IMR-90 (cell line): ENCODE results near the gene VAMP4. TPM values are rescaled to one million over a fixed set of nuclear protein-coding genes. Genes with fewer than 3 reads are reported as not detected.

Experiments
- ATAC-seq: fragments of 200-7000 bp; cut with Tn5 transposase; 2 replicates; pipeline ENCODE4 v1.9.1; 2020; ENCODE audit warnings: low read depth, mild to moderate bottlenecking, moderate library complexity
- BruUV-seq: library from RNA; stranded (reverse); fragments of 400-500 nt; replicated peaks from 2 replicates; lab custom pipeline; 2021; lab: Mats Ljungman, UMichigan
- CTCF ChIA-PET: fragments of 300-600 bp; formaldehyde crosslinking; extraction: SDS; loops from one replicate; lab custom pipeline; 2021; ENCODE audit warnings: antibody characterized with exemption; lab: Yijun Ruan, JAX
- POLR2A ChIA-PET: fragments of 300-600 bp; sonication (Branson Sonifier 250); formaldehyde crosslinking; loops from one replicate; lab custom pipeline; 2022; ENCODE audit warnings: antibody characterized with exemption; ENCODE audit not compliant: unreplicated experiment; lab: Charles Lee
- DNase-seq: peaks from one replicate; pipeline ENCODE4 v3.0.0; 2013
- H2AFZ ChIP-seq: replicated peaks from 2 replicates; pipeline ENCODE3; 2013; ENCODE audit warnings: low read length, mild to moderate bottlenecking; ENCODE audit not compliant: poor library complexity
- H2AK5ac ChIP-seq: 2 replicates; pipeline ENCODE4 v1.6.1; 2013; ENCODE audit warnings: low read depth, low read length, inconsistent platforms
- H2AK9ac ChIP-seq: replicated peaks from 2 replicates; pipeline ENCODE3; 2013; ENCODE audit warnings: mild to moderate bottlenecking, low read depth, low read length, moderate library complexity; ENCODE audit not compliant: poor library complexity
- H2BK120ac ChIP-seq: 2 replicates; pipeline ENCODE4 v1.6.1; 2013; ENCODE audit warnings: low read depth, low read length, inconsistent platforms
- H2BK15ac ChIP-seq: 3 replicates; pipeline ENCODE4 v1.6.1; 2013; ENCODE audit warnings: low read depth, low read length, inconsistent platforms
- H2BK20ac ChIP-seq: 2 replicates; pipeline ENCODE4 v1.6.1; 2013; ENCODE audit warnings: low read depth, mild to moderate bottlenecking, inconsistent platforms, low read length, moderate library complexity
- H2BK5ac ChIP-seq: 2 replicates; pipeline ENCODE4 v1.6.1; 2013; ENCODE audit warnings: mild to moderate bottlenecking, low read depth, low read length, inconsistent platforms; ENCODE audit not compliant: poor library complexity, severe bottlenecking
- H3K14ac ChIP-seq: replicated peaks from 2 replicates; pipeline ENCODE4 v1.6.1; 2013; ENCODE audit warnings: low read depth, low read length, inconsistent platforms
- H3K18ac ChIP-seq: 2 replicates; pipeline ENCODE4 v1.6.1; 2013; ENCODE audit warnings: low read depth, low read length, control low read depth
- H3K23ac ChIP-seq: 2 replicates; pipeline ENCODE4 v1.6.1; 2013; ENCODE audit warnings: low read depth, low read length, inconsistent platforms
- H3K27ac ChIP-seq: 2 replicates; pipeline ENCODE4 v1.5.1; 2013; ENCODE audit warnings: mild to moderate bottlenecking, control low read depth, low read length; ENCODE audit not compliant: insufficient read depth
- H3K27me3 ChIP-seq: 2 replicates; pipeline ENCODE4 v1.6.1; 2013; ENCODE audit warnings: low read length; ENCODE audit not compliant: control insufficient read depth, insufficient read depth
- H3K36me3 ChIP-seq: 2 replicates; pipeline ENCODE4 v1.6.1; 2013; ENCODE audit warnings: low read length, mixed read lengths; ENCODE audit not compliant: control insufficient read depth, insufficient read depth
- H3K4ac ChIP-seq: 2 replicates; pipeline ENCODE4 v1.6.1; 2013; ENCODE audit warnings: low read depth, low read length, inconsistent platforms
- H3K4me1 ChIP-seq: 2 replicates; pipeline ENCODE4 v1.6.1; 2013; ENCODE audit warnings: low read length, mixed read lengths; ENCODE audit not compliant: control insufficient read depth, insufficient read depth
- H3K4me2 ChIP-seq: 2 replicates; pipeline ENCODE4 v1.6.1; 2013; ENCODE audit warnings: low read depth, mild to moderate bottlenecking, control low read depth, low read length, moderate library complexity
- H3K4me3 ChIP-seq: 2 replicates; pipeline ENCODE4 v1.5.1; 2013; ENCODE audit warnings: low read depth, mild to moderate bottlenecking, control low read depth, low read length, moderate library complexity; ENCODE audit not compliant: insufficient read depth
- H3K56ac ChIP-seq: 2 replicates; pipeline ENCODE4 v1.6.1; 2013; ENCODE audit warnings: low read length, inconsistent platforms; ENCODE audit not compliant: insufficient read depth; ENCODE audit errors: extremely low read depth
- H3K79me1 ChIP-seq, 2 experiments: 2 replicates each; pipeline ENCODE4 v1.6.1; 2013; ENCODE audit warnings: low read length in 2 of 2, inconsistent platforms in 1 of 2, low read depth in 1 of 2
- H3K9ac ChIP-seq: 2 replicates; pipeline ENCODE4 v1.6.1; 2013; ENCODE audit warnings: low read depth, low read length, control low read depth
- H3K9me1 ChIP-seq: 2 replicates; pipeline ENCODE4 v1.6.1; 2013; ENCODE audit warnings: low read length, inconsistent platforms; ENCODE audit not compliant: insufficient read depth
- H3K9me3 ChIP-seq: 2 replicates; pipeline ENCODE4 v1.6.1; 2013; ENCODE audit warnings: low read length; ENCODE audit not compliant: control insufficient read depth, insufficient read depth
- H4K20me1 ChIP-seq: 2 replicates; pipeline ENCODE4 v1.6.1; 2013; ENCODE audit warnings: low read length, inconsistent platforms; ENCODE audit not compliant: insufficient read depth
- H4K5ac ChIP-seq: 2 replicates; pipeline ENCODE4 v1.6.1; 2013; ENCODE audit warnings: mild to moderate bottlenecking, low read depth, low read length, control low read depth
- H4K8ac ChIP-seq, 2 experiments: 2 replicates each; pipeline ENCODE4 v1.6.1; 2013; ENCODE audit warnings: low read depth in 2 of 2, low read length in 2 of 2, control low read depth in 1 of 2, inconsistent platforms in 1 of 2
- H4K91ac ChIP-seq: 2 replicates; pipeline ENCODE4 v1.6.1; 2013; ENCODE audit warnings: low read depth, low read length, inconsistent platforms; ENCODE audit not compliant: insufficient read depth
- BHLHE40 ChIP-seq: fragments of 150-350 bp; IDR thresholded peaks from 2 replicates; pipeline ENCODE4 v1.6.1; 2016; ENCODE audit warnings: mild to moderate bottlenecking, low read depth, low read length
- CEBPB ChIP-seq: IDR thresholded peaks from 2 replicates; pipeline ENCODE4 v1.6.1; 2012; ENCODE audit warnings: low read depth, low read length, improper control_type of control experiment
- CHD1 ChIP-seq: IDR thresholded peaks from 2 replicates; pipeline ENCODE4 v1.6.1; 2012; ENCODE audit warnings: low read depth, low read length, improper control_type of control experiment
- CTCF ChIP-seq: conservative IDR thresholded peaks from 2 replicates; pipeline ENCODE4 v1.5.1; 2012; ENCODE audit warnings: mild to moderate bottlenecking, low read depth, low read length, improper control_type of control experiment
- ELK1 ChIP-seq: fragments of 150-350 bp; IDR thresholded peaks from 2 replicates; pipeline ENCODE4 v1.6.1; 2016; ENCODE audit warnings: low read depth, mild to moderate bottlenecking, low read length, moderate library complexity, borderline replicate concordance
- MAFK ChIP-seq: IDR thresholded peaks from 2 replicates; pipeline ENCODE4 v1.6.1; 2012; ENCODE audit warnings: low read depth, low read length, improper control_type of control experiment
- MAZ ChIP-seq: IDR thresholded peaks from 2 replicates; pipeline ENCODE4 v1.6.1; 2012; ENCODE audit warnings: low read depth, mild to moderate bottlenecking, low read length, improper control_type of control experiment, moderate library complexity, borderline replicate concordance
- MXI1 ChIP-seq: IDR thresholded peaks from 2 replicates; pipeline ENCODE4 v1.6.1; 2012; ENCODE audit warnings: low read depth, mild to moderate bottlenecking, low read length, moderate library complexity, borderline replicate concordance
- NFE2L2 ChIP-seq: fragments of 150-350 bp; IDR thresholded peaks from 2 replicates; pipeline ENCODE4 v1.6.1; 2016; ENCODE audit warnings: low read depth, mild to moderate bottlenecking, low read length
- POLR2A ChIP-seq: IDR thresholded peaks from 2 replicates; pipeline ENCODE4 v1.6.1; 2012; ENCODE audit warnings: mild to moderate bottlenecking, low read depth, low read length
- RAD21 ChIP-seq: IDR thresholded peaks from 2 replicates; pipeline ENCODE4 v1.6.1; 2012; ENCODE audit warnings: low read length, improper control_type of control experiment
- RFX5 ChIP-seq: IDR thresholded peaks from 2 replicates; pipeline ENCODE4 v1.8.0; 2012; ENCODE audit warnings: low read depth, mild to moderate bottlenecking, low read length, moderate library complexity
- USF2 ChIP-seq: fragments of 150-350 bp; IDR thresholded peaks from 2 replicates; pipeline ENCODE4 v1.6.1; 2017; ENCODE audit warnings: mild to moderate bottlenecking, antibody characterized with exemption, low read length, low read depth
- WGBS, 2 experiments: methylation state at CpG; one replicate each; pipeline versions ENCODE4 v1.1.5 to v1.1.7; 2013; ENCODE audit warnings: missing lambda C conversion rate in 2 of 2; ENCODE audit not compliant: insufficient read length in 1 of 2; ENCODE audit errors: extremely low coverage in 2 of 2; 5-methylcytosine and 5-hydroxymethylcytosine counted together
- dilution Hi-C: fragments of 300-500 bp; cut with HindIII; formaldehyde crosslinking; loops from one replicate; pipeline ENCODE4 v1.14.3; 2018; ENCODE audit warnings: low sequenced_read_pairs; ENCODE audit not compliant: unreplicated experiment
- in situ Hi-C: fragments of 300-500 bp; cut with MboI; formaldehyde crosslinking; loops from 3 replicates; pipeline ENCODE4 v1.14.3; 2019; ENCODE audit warnings: low sequenced_read_pairs, inconsistent platforms, mixed read lengths
- intact Hi-C: fragments of 100-400 bp; cut with micrococcal nuclease; formaldehyde crosslinking; loops from 2 replicates; pipeline ENCODE4 v1.10.0; 2022
- polyA plus RNA-seq, 3 experiments: library from polyadenylated mRNA; depleted of rRNA; stranded (reverse); fragments of >200 nt; gene quantifications; 2 replicates each; pipeline ENCODE4 v1.2.3, GENCODE V29; 2012; ENCODE audit warnings: low replicate concordance in 1 of 3
- total RNA-seq: library from RNA; depleted of rRNA; stranded (reverse); fragments of >200 nt; gene quantifications from 2 replicates; pipeline ENCODE4 v1.2.3, GENCODE V29; 2012

Gene VAMP4
- total and polyA plus RNA-seq, 2 of the 4 experiments (the other 2 are of a cell fraction) = 3.4 to 5.4 TPM

GRCh38 chr1:171781176-171781875, 39.5 kb upstream of the VAMP4 start, which contains the start of gene METTL13:
TSS of gene METTL13 (plus strand) at chr1:171781660. CDS start at chr1:171781968, 308 bp downstream.
- ChIA-PET CTCF (interaction anchor here (1.0 to 2.1 kb wide), 3 partner anchors 50 to 136 kb away, joined by 3 to 6 read pairs (median 4); no protein-coding TSS in a partner anchor), POLR2A (interaction anchor here (0.6 to 1.7 kb wide), 2 partner anchors 38 to 98 kb away, joined by 3 to 9 read pairs; no protein-coding TSS in a partner anchor)
- no peaks in the 10 kb centered on the region for H4K20me1 ChIP-seq
- peak; percentile 99 for DNase-seq
- peak within 1 kb of the TSS; percentile 50; the same call in 1 of the 2 replicates for H2AK5ac ChIP-seq
- H3K18ac ChIP-seq = peak within 1 kb of the TSS; percentile 29
- no peaks in the 10 kb centered on the region for H3K27me3 ChIP-seq
- H2BK120ac ChIP-seq = peak within 1 kb of the TSS; percentile 52
- peak within 1 kb of the TSS; percentile 92 for H4K5ac ChIP-seq
- H3K14ac ChIP-seq = peak within 1 kb of the TSS; percentile 89
- H3K79me1 ChIP-seq = peaks cover 16 to 43% of the 10 kb centered on the region in 2 experiments
- H3K4me3 ChIP-seq = peak within 1 kb of the TSS; percentile 81
- H2BK20ac ChIP-seq = peak within 1 kb of the TSS; percentile 10; the same call in 1 of the 2 replicates
- H3K9ac ChIP-seq = peak within 1 kb of the TSS; percentile 84
- H2AK9ac ChIP-seq = peak within 1 kb of the TSS; percentile 63
- in situ Hi-C loops (no loop called here), intact Hi-C loops (loop anchor here (1.0 to 5.0 kb wide), 2 partner anchors 39 to 134 kb away; partner anchors contain the start of gene VAMP4), dilution Hi-C loops (no loop called here)
- H3K27ac ChIP-seq = peak within 1 kb of the TSS; percentile 77
- peak within 1 kb of the TSS; percentile 22; the same call in 1 of the 3 replicates for H2BK15ac ChIP-seq
- WGBS, 2 experiments = 0% methylated on average over 21 of the region's 57 CpGs; no CpG with 5 or more reads in 1 of the 2 experiments
- peak within 1 kb of the TSS; percentile 89 for H3K23ac ChIP-seq
- peak within 1 kb of the TSS; percentile 91 for H3K56ac ChIP-seq
- H3K9me3 ChIP-seq = no peaks in the 10 kb centered on the region
- H3K9me1 ChIP-seq = peaks cover 3% of the 10 kb centered on the region; the same call in 1 of the 2 replicates
- peak within 1 kb of the TSS; percentile 92 for H2AFZ ChIP-seq
- H3K4me2 ChIP-seq = peak within 1 kb of the TSS; percentile 97
- peak within 1 kb of the TSS; percentile 85 to 90 for H4K8ac ChIP-seq
- peak within 1 kb of the TSS; percentile 56 for H4K91ac ChIP-seq
- H3K4ac ChIP-seq = peak within 1 kb of the TSS; percentile 81
- no TSS peak for BruUV-seq
- peaks cover 18% of the 10 kb centered on the region for H3K36me3 ChIP-seq
- H3K4me1 ChIP-seq = no peaks in the 10 kb centered on the region
- ATAC-seq = peak; percentile 98
- peak within 1 kb of the TSS; percentile 74 for H2BK5ac ChIP-seq
- TF ChIP-seq CHD1 = no peak
- peak; percentile 86; the same call in 1 of the 2 replicates for TF ChIP-seq MAZ
- 0 out of 2 replicates have a peak, but pooled peaks have one; percentile 6 for TF ChIP-seq CTCF
- TF ChIP-seq MAFK = no peak
- TF ChIP-seq USF2 = peak; percentile 68
- TF ChIP-seq RFX5 = 0 out of 2 replicates have a peak, but pooled peaks have one; percentile 63
- TF ChIP-seq CEBPB = no peak
- peak; percentile 24 for TF ChIP-seq BHLHE40
- TF ChIP-seq NFE2L2 = no peak
- TF ChIP-seq RAD21 = 0 out of 2 replicates have a peak, but pooled peaks have one; percentile 9
- peak; percentile 87 for TF ChIP-seq POLR2A
- TF ChIP-seq MXI1 = peak; percentile 84
- TF ChIP-seq ELK1 = no peak
